ENCODE results near the gene APLNR.

- TF ChIP-seq CTCF (IDR thresholded peaks at IDR 0.05; ENCODE audit: extremely low read depth in 1 of 2, insufficient read depth in 1 of 2, low read depth in 1 of 2, low read length in 2 of 2) (no peak), GATA2 (IDR thresholded peaks at IDR 0.05; ENCODE audit: insufficient read depth, insufficient read length, low read depth, low read length) (no peak), POLR2A (IDR thresholded peaks at IDR 0.05; ENCODE audit: low read depth, low read length) (no peak), POLR2AphosphoS5 (IDR thresholded peaks at IDR 0.05; ENCODE audit: insufficient read depth, low read depth, low read length) (no peak), MAX (IDR thresholded peaks at IDR 0.05; ENCODE audit: insufficient read depth, insufficient read length) (no peak), EZH2 (IDR thresholded peaks at IDR 0.05; ENCODE audit: borderline replicate concordance, low read depth, low read length, severe bottlenecking) (no peak), JUN (IDR thresholded peaks at IDR 0.05; ENCODE audit: borderline replicate concordance, insufficient read depth, insufficient read length, low read depth) (no peak), MYC (IDR thresholded peaks at IDR 0.05; ENCODE audit: low read depth, low read length) (no peak)
Measured at GRCh38 chr11:57237204-57237681, at the start of gene APLNR.
